ENCODE results near the gene KRTAP1-4.

DNA sequence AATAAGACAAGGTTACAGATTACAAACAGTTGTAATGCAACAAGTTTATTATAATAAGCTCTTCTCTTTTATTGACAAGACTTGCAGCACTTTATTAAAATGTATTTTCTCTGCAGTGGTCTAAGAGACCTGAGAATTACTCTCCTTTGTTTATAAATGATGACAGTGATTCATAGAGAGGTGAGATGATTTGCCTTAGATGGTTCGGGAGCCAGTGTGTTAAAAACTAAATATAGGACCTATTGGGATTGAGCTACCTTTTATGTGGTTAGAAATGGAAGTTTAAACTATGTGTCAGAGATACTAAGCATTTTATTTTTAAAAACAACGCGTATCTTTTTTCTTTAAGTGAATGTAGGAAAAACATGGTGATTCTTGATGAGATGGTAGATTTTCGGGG is 33.2 kb downstream of the KRTAP1-4 start:
- TF ChIP-seq POLR2A (IDR thresholded peaks at IDR 0.05; ENCODE audit: low read depth, low read length) = no peak
- TF ChIP-seq, protein P1, sequence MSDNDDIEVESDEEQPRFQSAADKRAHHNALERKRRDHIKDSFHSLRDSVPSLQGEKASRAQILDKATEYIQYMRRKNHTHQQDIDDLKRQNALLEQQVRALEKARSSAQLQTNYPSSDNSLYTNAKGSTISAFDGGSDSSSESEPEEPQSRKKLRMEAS (IDR thresholded peaks at IDR 0.05; ENCODE audit: insufficient read depth, insufficient read length) = no peak
- TF ChIP-seq, protein P2, sequence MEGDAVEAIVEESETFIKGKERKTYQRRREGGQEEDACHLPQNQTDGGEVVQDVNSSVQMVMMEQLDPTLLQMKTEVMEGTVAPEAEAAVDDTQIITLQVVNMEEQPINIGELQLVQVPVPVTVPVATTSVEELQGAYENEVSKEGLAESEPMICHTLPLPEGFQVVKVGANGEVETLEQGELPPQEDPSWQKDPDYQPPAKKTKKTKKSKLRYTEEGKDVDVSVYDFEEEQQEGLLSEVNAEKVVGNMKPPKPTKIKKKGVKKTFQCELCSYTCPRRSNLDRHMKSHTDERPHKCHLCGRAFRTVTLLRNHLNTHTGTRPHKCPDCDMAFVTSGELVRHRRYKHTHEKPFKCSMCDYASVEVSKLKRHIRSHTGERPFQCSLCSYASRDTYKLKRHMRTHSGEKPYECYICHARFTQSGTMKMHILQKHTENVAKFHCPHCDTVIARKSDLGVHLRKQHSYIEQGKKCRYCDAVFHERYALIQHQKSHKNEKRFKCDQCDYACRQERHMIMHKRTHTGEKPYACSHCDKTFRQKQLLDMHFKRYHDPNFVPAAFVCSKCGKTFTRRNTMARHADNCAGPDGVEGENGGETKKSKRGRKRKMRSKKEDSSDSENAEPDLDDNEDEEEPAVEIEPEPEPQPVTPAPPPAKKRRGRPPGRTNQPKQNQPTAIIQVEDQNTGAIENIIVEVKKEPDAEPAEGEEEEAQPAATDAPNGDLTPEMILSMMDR (IDR thresholded peaks at IDR 0.05; ENCODE audit: extremely low read depth in 1 of 2, insufficient read depth in 1 of 2, low read depth in 1 of 2, low read length in 2 of 2) = no peak
- no peak for TF ChIP-seq POLR2AphosphoS5 (IDR thresholded peaks at IDR 0.05; ENCODE audit: insufficient read depth, low read depth, low read length)
- TF ChIP-seq EZH2 (IDR thresholded peaks at IDR 0.05; ENCODE audit: borderline replicate concordance, low read depth, low read length, severe bottlenecking) = no peak

Measured in endothelial cell of umbilical vein (primary cell).